GM19328 (cell line): ENCODE results near the gene KCNK3.

Experiments used
- ATAC-seq: cut with Tn5 transposase; IDR thresholded peaks from one replicate; pipeline ENCODE4 v1.9.1; 2021; ENCODE audit warnings: mild to moderate bottlenecking, moderate library complexity; ENCODE audit not compliant: unreplicated experiment

The KCNK3 gene

GRCh38 chr2:26710145-26710544 lies 17.6 kb downstream of the KCNK3 start:
- ATAC-seq = no peak

- ATAC-seq = no peak
These were observed 18.4 kb downstream of the KCNK3 start for GRCh38 chr2:26710743-26711456.

DNA sequence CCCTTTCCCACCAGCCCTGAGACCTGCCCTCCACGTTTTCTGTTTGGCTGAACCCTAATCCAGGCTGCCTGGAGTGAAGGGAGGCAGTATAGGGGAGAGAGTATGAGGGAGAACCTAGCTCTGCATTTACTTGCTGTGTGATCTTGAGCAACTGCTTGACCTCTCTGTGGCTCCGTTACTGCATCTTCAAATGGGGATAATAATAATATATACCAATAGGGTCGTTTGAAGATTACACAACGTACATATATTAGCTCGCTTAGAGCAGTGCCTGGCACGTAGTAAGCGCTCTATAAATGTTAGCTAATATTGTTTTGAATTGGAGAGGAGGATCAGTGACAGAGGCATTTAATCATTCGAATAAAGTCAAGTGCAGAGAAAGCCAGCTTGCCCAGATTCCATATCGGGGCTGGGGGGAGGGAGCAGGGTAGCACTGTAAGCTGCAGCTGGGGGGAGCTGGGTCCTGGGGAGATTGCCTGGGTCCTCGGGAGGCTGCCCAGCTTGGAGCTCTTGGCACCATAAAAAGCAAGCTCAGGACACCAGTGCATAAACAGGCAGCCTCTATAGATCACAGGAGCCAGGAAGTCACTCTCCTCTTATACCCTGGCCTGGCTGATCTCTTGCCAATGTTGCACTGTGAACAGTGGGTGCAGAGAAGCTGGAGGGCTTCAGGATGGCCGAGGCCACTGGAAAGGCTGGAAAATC lies 19.1 kb downstream of the KCNK3 start:
- no peak for ATAC-seq

GRCh38 chr2:26712486-26713465 lies 20.3 kb downstream of the KCNK3 start:
- ATAC-seq = no peak

GRCh38 chr2:26715528-26716270 lies 23.2 kb downstream of the KCNK3 start:
- ATAC-seq = no peak

DNA sequence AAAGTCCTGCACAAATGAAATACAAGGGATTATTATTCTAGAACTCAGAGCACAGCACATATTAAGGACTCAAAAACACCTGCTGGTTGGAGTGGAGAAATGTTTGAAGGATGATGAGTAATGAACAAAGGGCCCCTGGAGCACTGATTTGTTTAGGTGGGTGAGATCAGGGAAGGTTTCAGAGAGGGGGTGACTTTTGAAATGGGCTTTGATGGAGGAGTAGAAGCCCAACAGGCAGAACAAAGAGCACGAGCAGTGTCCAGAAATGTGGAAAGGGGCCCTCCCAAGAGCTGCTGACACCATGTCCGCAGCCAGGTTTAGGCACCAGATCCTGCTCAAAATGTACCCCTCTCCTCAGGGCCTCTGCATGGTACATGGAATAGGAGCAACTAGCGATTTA lies 23.8 kb downstream of the KCNK3 start:
- no peak for ATAC-seq

DNA sequence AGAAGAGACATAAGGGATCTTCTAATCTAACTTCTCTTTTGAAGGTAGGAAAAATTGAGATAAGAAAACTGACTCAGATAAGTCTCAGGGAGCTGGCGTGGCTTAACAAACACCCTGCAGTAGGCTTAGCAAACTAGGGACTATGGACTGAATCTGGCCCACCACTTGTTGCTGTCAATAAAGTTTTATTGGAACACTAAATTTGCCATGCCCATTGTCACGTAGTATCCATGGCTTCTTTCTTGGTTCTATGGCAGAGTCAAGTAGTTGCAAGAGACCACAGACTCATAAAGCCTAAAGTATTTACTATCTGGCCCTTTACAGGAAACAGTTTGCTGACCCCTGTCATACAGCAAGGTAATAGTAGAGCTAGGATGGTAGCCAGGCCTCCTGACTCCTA lies 24.2 kb downstream of the KCNK3 start:
- no peak for ATAC-seq

DNA sequence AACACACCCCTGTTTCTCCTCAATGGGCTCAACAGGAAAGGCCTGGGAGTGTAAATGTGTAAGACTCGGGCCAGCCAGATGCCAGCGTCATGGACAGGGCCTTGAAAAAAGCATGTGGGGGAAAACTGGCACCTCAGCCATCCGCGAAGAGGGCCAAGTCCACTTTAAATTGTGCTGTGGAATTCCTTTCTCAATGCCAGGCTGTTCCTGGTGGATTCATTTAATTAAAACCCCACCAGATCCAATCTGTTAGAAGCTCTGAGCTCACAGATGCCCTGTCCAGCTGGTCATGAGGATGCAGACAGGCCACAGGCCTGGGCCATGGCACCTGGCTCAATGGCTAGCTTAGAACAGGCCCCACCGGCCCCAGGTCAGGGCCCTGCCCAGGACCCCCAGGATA lies 24.8 kb downstream of the KCNK3 start:
- ATAC-seq = no peak

- no peak for ATAC-seq
These were observed 26.6 kb downstream of the KCNK3 start for GRCh38 chr2:26718949-26719686.

DNA sequence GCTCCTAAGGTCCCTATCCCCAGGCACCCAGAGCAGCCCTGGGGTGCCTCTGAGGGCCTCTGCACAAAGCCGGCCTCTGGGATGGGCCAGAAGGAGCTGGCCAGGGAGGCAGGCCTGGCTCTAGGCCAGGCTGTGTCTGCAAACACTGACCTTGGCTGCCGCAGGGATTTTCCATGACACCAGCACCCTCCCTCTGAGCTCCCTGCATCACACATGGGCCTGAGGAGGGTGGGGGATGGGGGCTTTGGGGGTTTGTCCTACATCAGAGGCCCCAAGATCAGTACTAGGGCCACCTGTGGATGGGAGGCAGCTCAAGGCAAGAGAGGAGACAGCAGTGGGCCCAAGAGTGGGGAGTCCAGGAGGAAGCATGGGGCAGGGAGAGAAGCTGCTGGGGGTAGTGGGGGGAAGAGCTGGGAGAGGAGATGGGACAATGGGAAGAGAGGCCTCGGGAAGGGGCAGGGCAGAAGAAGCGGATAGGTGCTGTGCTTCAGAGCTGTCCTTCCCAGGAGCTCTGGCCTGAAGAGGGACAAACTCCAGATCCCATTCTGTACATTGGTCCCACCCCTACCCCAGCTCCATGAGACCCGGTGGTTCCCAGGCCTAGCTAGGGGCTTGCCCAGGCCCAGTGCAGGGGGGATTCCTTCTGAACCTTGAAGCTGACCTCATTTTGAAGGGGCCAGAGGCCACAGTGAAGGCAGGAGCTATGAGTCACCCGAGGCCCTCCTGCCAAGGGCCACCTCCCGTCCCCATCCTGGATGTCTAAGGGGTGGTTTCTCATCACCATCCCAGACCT lies 28.0 kb downstream of the KCNK3 start:
- ATAC-seq = no peak

DNA sequence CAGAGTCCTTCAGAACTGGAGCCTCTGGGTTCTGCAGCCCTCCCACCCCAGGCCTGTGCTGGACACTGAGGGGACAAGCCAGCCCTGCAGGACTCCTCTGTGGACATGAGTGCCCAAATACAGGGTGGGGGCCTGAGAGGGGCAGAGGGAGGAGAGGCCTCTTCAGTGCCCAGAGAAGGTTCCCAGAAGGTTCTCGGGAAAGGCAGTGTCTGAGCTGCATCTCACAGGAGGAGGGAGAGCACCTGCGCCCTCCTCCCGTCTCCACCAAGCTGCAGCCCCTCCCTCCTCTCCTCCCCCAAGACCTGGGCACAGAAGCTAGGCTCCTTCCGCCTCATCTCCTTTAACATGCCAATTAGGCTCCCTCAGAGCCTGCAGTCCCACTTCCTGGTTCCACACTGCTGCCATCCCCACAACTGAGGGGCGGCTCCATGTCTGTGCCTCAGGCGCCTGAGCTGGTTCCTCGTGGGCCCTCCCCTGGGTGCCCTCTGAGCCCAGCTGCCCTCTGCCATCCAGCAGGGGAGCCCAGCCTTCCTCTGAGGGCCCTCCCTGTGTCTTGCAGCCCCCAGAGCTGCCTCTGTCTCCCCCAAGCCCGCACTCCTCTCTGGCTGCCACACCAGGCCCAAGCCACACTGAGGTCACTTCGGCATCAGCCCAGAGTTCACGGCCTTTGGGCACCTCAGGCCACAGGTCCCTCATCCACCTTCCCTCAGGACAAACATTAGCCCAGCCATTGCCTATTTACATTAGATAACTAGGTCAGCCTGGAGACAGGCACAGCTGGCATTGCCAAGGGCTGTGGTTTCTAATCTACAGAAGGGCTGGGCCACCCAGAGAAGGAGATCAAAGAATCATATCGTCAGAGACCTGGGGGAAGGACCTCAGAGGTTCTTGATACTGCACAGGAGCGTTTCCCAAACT lies 28.9 kb downstream of the KCNK3 start:
- ATAC-seq = no peak

DNA sequence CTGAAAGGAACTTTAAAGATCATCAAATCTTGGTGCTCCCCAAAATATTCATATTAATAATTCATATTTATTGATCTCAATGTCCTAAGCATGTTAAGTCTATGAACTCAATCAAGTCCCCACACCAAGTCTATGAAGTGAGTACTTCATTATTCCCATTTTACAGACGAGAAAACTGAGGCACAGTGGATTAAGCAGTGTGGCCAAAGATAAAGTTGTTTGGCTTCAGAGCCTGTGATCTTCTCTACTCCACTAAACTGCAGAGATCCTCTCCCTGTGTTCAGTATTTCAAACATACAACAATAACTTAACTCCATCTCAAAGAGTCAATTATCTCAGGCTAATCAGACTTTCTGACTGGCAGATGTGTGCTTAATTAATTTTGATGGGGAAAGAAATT lies 29.8 kb downstream of the KCNK3 start:
- no peak for ATAC-seq

DNA sequence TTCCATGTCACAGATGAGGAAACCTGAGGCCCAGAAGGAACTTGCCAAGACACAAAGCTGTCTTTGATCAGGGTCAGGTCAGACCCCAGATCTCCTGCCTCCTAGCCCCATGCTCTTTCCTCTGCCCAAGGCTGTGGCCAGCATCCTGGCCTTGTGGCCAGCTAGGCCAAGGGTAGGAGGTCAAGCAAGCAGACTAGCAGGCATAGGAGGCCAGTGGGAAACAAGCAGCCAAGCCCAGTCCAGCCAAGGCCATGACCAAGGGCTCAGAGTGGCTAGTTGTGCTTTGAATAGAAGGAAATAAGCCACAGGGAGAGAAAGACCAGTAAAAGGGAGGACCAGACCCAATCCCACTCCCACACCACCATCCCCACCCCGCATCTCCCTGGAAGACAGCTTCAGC lies 30.4 kb downstream of the KCNK3 start:
- no peak for ATAC-seq

DNA sequence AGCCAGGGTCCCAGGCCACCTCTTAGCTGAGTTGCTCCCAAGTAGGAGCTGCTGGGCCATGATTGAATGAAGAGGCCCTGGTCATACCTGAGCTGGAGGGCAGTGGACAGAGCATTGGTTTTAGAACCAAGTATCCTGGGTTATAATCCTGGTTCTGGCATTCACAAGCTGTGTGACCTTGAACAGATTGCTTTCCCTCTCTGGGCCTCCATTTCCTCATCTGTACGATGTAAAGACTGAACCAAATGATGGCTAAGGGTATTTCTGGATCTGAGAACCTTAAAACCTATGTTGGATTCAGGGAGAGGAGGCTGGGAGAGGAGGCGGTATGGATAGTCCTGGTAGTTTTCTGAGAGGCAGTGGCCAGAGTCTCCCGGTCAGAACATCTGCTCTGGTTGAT lies 31.0 kb downstream of the KCNK3 start:
- ATAC-seq = no peak

- ATAC-seq = no peak
These were observed 31.6 kb downstream of the KCNK3 start for GRCh38 chr2:26723991-26724750.

GRCh38 chr2:26724784-26725520 lies 32.4 kb downstream of the KCNK3 start:
- no peak for ATAC-seq

DNA sequence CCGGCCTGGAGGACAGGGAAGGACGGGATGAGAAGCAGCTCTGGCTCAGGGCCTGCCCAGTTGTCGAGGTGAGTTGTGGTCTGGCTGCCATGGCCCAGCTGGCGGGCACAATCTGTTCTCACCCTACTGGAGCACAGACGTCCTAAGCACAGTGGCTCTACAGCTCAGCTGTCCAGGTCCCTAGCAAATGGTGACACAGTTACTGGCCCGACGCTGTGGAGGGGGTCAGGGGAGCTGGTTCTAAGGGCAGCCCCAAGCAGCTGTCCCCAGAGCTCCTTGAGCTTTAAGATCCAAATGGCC lies 32.9 kb downstream of the KCNK3 start:
- ATAC-seq = no peak
